NCI-H748 treated with DMSO at 0.1 percent for 48 hours (cell line): Measurements from ENCODE around the gene ONECUT2.

Experiments used
- DNase-seq: peaks from one replicate; lab custom pipeline; 2025; lab: John Stamatoyannopoulos, UW

The ONECUT2 gene

DNA sequence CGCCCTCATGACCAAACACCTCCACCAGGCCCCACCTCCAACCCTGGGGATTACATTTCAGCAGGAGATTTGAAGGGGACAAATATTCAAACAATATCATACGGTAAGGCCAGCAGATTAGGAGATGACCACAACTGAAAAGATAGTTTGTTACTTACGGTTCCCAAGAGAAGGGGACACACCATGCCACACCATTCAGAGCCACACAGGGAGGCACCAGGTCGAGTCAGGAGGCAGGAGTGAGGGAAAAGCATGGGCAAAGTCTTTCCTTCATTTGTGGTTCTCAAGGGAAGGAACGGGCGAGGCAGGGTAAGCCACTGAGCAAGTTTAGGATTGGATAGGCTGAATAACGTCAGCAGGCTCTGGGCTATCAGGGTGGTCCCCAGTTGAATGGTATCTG is 94.0 kb downstream of the ONECUT2 start:
- no peak for DNase-seq

- no peak for DNase-seq
Observed at GRCh38 chr18:57533006-57533867, 98.1 kb downstream of the ONECUT2 start.

- no peak for DNase-seq
Observed at GRCh38 chr18:57533868-57534510, 98.8 kb downstream of the ONECUT2 start.

- no peak for DNase-seq
Observed at GRCh38 chr18:57534511-57534909, 99.3 kb downstream of the ONECUT2 start.

DNA sequence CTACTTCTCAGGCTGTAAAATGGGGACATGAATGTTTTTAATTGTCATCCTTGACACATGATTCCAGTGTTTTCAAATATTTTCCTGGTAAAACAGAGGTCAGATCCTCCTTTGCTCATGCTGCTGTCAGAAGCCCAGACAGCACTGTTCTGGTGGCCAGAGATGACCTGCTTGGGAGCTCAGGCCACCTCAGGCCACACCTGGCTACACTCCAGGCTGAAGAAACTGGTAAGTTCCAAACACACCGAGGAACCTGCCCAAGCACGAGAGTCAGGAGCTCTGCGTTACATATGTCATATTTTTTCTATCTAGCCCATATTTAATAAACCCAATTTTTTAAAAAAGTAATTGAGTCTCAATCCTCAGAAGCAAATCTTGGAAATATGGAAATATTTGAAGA is 103.4 kb downstream of the ONECUT2 start:
- no peak for DNase-seq

DNA sequence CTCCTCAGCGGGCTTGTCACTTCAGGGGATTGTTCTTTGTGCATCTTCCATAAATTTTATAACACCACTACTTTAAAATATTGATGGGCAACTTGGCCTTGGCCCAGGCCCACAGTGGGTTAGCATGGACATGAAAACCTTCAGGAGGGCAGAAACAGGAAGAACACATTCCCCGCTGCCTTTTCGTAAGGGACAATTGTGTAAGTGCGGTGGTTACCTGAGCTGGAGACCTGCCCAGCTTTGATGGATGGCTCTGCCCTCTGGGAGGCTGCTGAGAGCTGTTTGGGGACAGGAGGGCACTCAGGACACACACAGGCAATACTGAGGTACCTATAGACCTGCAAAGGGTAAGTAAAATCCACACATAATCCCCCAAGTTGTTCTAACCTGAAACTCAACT is 104.5 kb downstream of the ONECUT2 start:
- no peak for DNase-seq
